Esophagus squamous epithelium (tissue), 4 donors: ENCODE measurements around the gene MTX1.
A peak's percentile ranks its signal among the peaks of the same experiment; 100 is the strongest.

Source experiments
- POLR2A ChIP-seq, 4 donors: fragments of 450-650 bp; IDR thresholded peaks; one replicate each; pipeline ENCODE4 v1.6.1; 2017; ENCODE audit warnings: antibody characterized with exemption in 4 of 4, mild to moderate bottlenecking in 4 of 4, moderate library complexity in 3 of 4
- TF ChIP-seq, protein P1 (sequence below), 6 experiments: fragments of 450-650 bp in 4 of 6; fragments of 200-600 bp in 2 of 6; sonication (generic) in 2 of 6; IDR thresholded peaks; one replicate each; pipeline ENCODE4 v1.5.1; 2016 to 2019; ENCODE audit warnings: antibody characterized with exemption in 6 of 6, mild to moderate bottlenecking in 4 of 6, moderate library complexity in 4 of 6

- peak in 3 of 4 donors; percentile 61 to 86 (median 86) for TF ChIP-seq POLR2A (IDR thresholded peaks at IDR 0.05)
- TF ChIP-seq, protein P1, sequence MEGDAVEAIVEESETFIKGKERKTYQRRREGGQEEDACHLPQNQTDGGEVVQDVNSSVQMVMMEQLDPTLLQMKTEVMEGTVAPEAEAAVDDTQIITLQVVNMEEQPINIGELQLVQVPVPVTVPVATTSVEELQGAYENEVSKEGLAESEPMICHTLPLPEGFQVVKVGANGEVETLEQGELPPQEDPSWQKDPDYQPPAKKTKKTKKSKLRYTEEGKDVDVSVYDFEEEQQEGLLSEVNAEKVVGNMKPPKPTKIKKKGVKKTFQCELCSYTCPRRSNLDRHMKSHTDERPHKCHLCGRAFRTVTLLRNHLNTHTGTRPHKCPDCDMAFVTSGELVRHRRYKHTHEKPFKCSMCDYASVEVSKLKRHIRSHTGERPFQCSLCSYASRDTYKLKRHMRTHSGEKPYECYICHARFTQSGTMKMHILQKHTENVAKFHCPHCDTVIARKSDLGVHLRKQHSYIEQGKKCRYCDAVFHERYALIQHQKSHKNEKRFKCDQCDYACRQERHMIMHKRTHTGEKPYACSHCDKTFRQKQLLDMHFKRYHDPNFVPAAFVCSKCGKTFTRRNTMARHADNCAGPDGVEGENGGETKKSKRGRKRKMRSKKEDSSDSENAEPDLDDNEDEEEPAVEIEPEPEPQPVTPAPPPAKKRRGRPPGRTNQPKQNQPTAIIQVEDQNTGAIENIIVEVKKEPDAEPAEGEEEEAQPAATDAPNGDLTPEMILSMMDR (IDR thresholded peaks at IDR 0.05): peak in 5 of 6 experiments; percentile 55 to 100 (median 78)
These were observed 36.1 kb downstream of the MTX1 start for GRCh38 chr1:155244368-155245162.
